Measurements from ENCODE around the gene RHOB.

Gene RHOB

GRCh38 chr2:20488201-20488641 is 41.3 kb downstream of the RHOB start (continued):
- TF ChIP-seq TSHZ2 (CRISPR knock-in tag; IDR thresholded peaks at IDR 0.05) (no peak), ISL1 (CRISPR knock-in tag; IDR thresholded peaks at IDR 0.05) (no peak), BACH2 (CRISPR knock-in tag; IDR thresholded peaks at IDR 0.05; ENCODE audit: borderline replicate concordance) (no peak), SNAI2 (CRISPR knock-in tag; IDR thresholded peaks at IDR 0.05) (no peak), ZFP3 (CRISPR knock-in tag; IDR thresholded peaks at IDR 0.05) (no peak), CSDC2 (CRISPR knock-in tag; IDR thresholded peaks at IDR 0.05) (no peak), ZC3H10 (CRISPR knock-in tag; IDR thresholded peaks at IDR 0.05) (no peak), CREB5 (CRISPR knock-in tag; IDR thresholded peaks at IDR 0.05; ENCODE audit: low read depth) (no peak)

GRCh38 chr2:20488782-20489181 is 41.9 kb downstream of the RHOB start:
- TF ChIP-seq ZNF8 (CRISPR knock-in tag; IDR thresholded peaks at IDR 0.05): no peak
- no peak for TF ChIP-seq RARB (CRISPR knock-in tag; IDR thresholded peaks at IDR 0.05)
- no peak for TF ChIP-seq ISL1 (CRISPR knock-in tag; IDR thresholded peaks at IDR 0.05)
- TF ChIP-seq TCF4 (CRISPR knock-in tag; IDR thresholded peaks at IDR 0.05; ENCODE audit: borderline replicate concordance): no peak
- no peak for TF ChIP-seq CREB5 (CRISPR knock-in tag; IDR thresholded peaks at IDR 0.05; ENCODE audit: low read depth)
- TF ChIP-seq BACH2 (CRISPR knock-in tag; IDR thresholded peaks at IDR 0.05; ENCODE audit: borderline replicate concordance): no peak
- TF ChIP-seq PATZ1 (CRISPR knock-in tag; IDR thresholded peaks at IDR 0.05; ENCODE audit: borderline replicate concordance): no peak
- TF ChIP-seq ZC3H10 (CRISPR knock-in tag; IDR thresholded peaks at IDR 0.05): no peak
- no peak for TF ChIP-seq ZFP30 (CRISPR knock-in tag; IDR thresholded peaks at IDR 0.05)
- TF ChIP-seq ZFP3 (CRISPR knock-in tag; IDR thresholded peaks at IDR 0.05): no peak
- TF ChIP-seq ZNF565 (CRISPR knock-in tag; conservative IDR thresholded peaks at IDR 0.05; ENCODE audit: low read depth): no peak
- no peak for TF ChIP-seq ESRRG (CRISPR knock-in tag; IDR thresholded peaks at IDR 0.05)
- TF ChIP-seq GLIS3 (CRISPR knock-in tag; IDR thresholded peaks at IDR 0.05): no peak
- no peak for TF ChIP-seq CSDC2 (CRISPR knock-in tag; IDR thresholded peaks at IDR 0.05)
- TF ChIP-seq POU6F1 (CRISPR knock-in tag; IDR thresholded peaks at IDR 0.05; ENCODE audit: borderline replicate concordance, low read depth): no peak
- no peak for ATAC-seq

- ATAC-seq: no peak
- TF ChIP-seq PATZ1 (CRISPR knock-in tag; IDR thresholded peaks at IDR 0.05; ENCODE audit: borderline replicate concordance) (no peak), CSDC2 (CRISPR knock-in tag; IDR thresholded peaks at IDR 0.05) (no peak), OSR1 (CRISPR knock-in tag; IDR thresholded peaks at IDR 0.05) (no peak), RARB (CRISPR knock-in tag; IDR thresholded peaks at IDR 0.05) (no peak), ISL1 (CRISPR knock-in tag; IDR thresholded peaks at IDR 0.05) (peak; percentile 25; the same call in 1 of the 2 replicates), GLIS3 (CRISPR knock-in tag; IDR thresholded peaks at IDR 0.05) (no peak), ZNF565 (CRISPR knock-in tag; conservative IDR thresholded peaks at IDR 0.05; ENCODE audit: low read depth) (no peak; the same call in 1 of the 2 replicates), TOX (CRISPR knock-in tag; IDR thresholded peaks at IDR 0.05; ENCODE audit: borderline replicate concordance) (no peak), ZFP30 (CRISPR knock-in tag; IDR thresholded peaks at IDR 0.05) (no peak), TCF4 (CRISPR knock-in tag; IDR thresholded peaks at IDR 0.05; ENCODE audit: borderline replicate concordance) (no peak), POU6F1 (CRISPR knock-in tag; IDR thresholded peaks at IDR 0.05; ENCODE audit: borderline replicate concordance, low read depth) (no peak), BACH2 (CRISPR knock-in tag; IDR thresholded peaks at IDR 0.05; ENCODE audit: borderline replicate concordance) (no peak), ZC3H10 (CRISPR knock-in tag; IDR thresholded peaks at IDR 0.05) (no peak), ESRRG (CRISPR knock-in tag; IDR thresholded peaks at IDR 0.05) (no peak), CSRNP3 (CRISPR knock-in tag; IDR thresholded peaks at IDR 0.05) (no peak)
Observed at GRCh38 chr2:20490300-20491181, 43.7 kb downstream of the RHOB start.

All from SK-N-SH treated with all-trans-retinoic acid at 6 μM for 48 hours (cell line).